HFFc6 (cell line): ENCODE results near the gene FGF1. TPM values are rescaled to one million over a fixed set of nuclear protein-coding genes. Genes with fewer than 3 reads are reported as not detected.
A peak's percentile ranks its signal among the peaks of the same experiment; 100 is the strongest.

ENCODE experiments used
- DNase-seq: peaks from one replicate; pipeline ENCODE4 v3.0.0-alpha.2; 2018
- H3K27ac Mint-ChIP-seq: 2 replicates; pipeline ENCODE4 v1.8.0; 2020; ENCODE audit warnings: mild to moderate bottlenecking, mixed read lengths
- H3K27me3 Mint-ChIP-seq: 2 replicates; pipeline ENCODE4 v1.8.0; 2021; ENCODE audit warnings: mild to moderate bottlenecking, moderate library complexity, mixed read lengths; ENCODE audit not compliant: insufficient read depth
- H3K36me3 Mint-ChIP-seq: 2 replicates; pipeline ENCODE4 v1.8.0; 2021; ENCODE audit warnings: low read depth, mixed read lengths
- H3K4me1 Mint-ChIP-seq: 2 replicates; pipeline ENCODE4 v1.8.0; 2020; ENCODE audit warnings: low read depth, mixed read lengths
- H3K4me3 Mint-ChIP-seq: 2 replicates; pipeline ENCODE4 v1.8.0; 2020; ENCODE audit warnings: mild to moderate bottlenecking, moderate library complexity, mixed read lengths
- H3K9me3 Mint-ChIP-seq: 2 replicates; pipeline ENCODE4 v1.8.0; 2020; ENCODE audit warnings: mild to moderate bottlenecking, mixed read lengths
- total RNA-seq, 6 experiments: library from RNA; stranded (reverse); fragmentation: NEBNext Ultra II Directional; extraction: Animal tissue kit (Norgen Biotek cat#: 25700); gene quantifications; 2 replicates in 1 of 6; 3 replicates in 5 of 6; pipeline ENCODE4 v1.2.3, GENCODE V29; 2021
- TF ChIP-seq, protein P1 (sequence below): fragments of 200-600 bp; sonication (generic); IDR thresholded peaks from 2 replicates; pipeline ENCODE4 v1.5.0; 2021; ENCODE audit warnings: antibody characterized with exemption, mild to moderate bottlenecking

The FGF1 gene
- total RNA-seq, 6 experiments from 2014 or later = 34.2 to 42.4 (median 37.2) TPM

DNA sequence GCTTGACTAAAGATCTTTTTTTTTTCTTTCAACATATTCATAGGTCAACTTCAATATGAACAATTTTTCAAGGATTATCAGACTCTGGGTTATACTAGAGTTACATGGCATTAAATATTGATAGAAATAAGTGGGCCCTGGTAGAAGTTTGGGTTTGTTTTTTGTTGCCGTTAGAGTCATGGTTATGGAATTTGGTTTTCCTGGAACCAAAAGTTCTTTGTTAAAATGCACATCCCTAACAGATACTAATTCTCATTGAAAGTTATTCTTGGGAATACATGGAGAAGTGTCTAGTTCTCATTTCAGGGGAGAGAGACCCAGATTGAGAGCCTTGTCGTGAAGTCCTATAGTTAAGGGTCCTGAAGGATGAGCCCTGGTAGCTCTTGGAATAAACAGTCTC lies 124.9 kb downstream of the FGF1 start:
- no peaks in the 10 kb centered on the region for H3K9me3 Mint-ChIP-seq
- no peaks in the 10 kb centered on the region for H3K36me3 Mint-ChIP-seq
- H3K4me1 Mint-ChIP-seq = peaks cover 10% of the 10 kb centered on the region
- no peaks in the 10 kb centered on the region for H3K27me3 Mint-ChIP-seq
- no peak for DNase-seq
- H3K27ac Mint-ChIP-seq = no peak overlapping the region
- TF ChIP-seq, protein P1, sequence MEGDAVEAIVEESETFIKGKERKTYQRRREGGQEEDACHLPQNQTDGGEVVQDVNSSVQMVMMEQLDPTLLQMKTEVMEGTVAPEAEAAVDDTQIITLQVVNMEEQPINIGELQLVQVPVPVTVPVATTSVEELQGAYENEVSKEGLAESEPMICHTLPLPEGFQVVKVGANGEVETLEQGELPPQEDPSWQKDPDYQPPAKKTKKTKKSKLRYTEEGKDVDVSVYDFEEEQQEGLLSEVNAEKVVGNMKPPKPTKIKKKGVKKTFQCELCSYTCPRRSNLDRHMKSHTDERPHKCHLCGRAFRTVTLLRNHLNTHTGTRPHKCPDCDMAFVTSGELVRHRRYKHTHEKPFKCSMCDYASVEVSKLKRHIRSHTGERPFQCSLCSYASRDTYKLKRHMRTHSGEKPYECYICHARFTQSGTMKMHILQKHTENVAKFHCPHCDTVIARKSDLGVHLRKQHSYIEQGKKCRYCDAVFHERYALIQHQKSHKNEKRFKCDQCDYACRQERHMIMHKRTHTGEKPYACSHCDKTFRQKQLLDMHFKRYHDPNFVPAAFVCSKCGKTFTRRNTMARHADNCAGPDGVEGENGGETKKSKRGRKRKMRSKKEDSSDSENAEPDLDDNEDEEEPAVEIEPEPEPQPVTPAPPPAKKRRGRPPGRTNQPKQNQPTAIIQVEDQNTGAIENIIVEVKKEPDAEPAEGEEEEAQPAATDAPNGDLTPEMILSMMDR = no peak
- H3K4me3 Mint-ChIP-seq = no peak overlapping the region

DNA sequence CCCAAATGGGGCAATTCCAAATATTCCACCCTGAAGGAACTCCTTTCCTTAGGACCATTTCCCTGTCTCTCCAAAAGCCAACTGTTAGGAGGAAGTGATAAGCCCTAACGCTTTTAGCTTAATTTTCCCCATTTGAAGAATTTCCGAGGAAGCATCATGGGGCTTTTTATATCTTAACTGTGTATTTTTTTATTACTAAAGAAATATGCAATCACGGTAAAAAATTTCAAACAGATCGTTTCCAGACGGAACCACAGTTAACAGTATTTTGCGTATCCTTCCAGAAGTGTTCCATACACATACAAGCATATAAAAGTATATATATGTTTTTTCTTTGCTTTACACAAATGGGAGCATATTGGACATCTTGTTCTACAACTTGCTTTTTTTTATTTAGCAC lies 133.8 kb downstream of the FGF1 start:
- H3K27ac Mint-ChIP-seq = peak overlapping the region; percentile 84; the same call in 1 of the 2 replicates
- H3K4me1 Mint-ChIP-seq = peaks cover 45% of the 10 kb centered on the region
- TF ChIP-seq, protein P1 = no peak
- H3K4me3 Mint-ChIP-seq = peak overlapping the region; percentile 84
- no peak for DNase-seq
- no peaks in the 10 kb centered on the region for H3K36me3 Mint-ChIP-seq
- H3K9me3 Mint-ChIP-seq = no peaks in the 10 kb centered on the region
- H3K27me3 Mint-ChIP-seq = peaks cover 2% of the 10 kb centered on the region

DNA sequence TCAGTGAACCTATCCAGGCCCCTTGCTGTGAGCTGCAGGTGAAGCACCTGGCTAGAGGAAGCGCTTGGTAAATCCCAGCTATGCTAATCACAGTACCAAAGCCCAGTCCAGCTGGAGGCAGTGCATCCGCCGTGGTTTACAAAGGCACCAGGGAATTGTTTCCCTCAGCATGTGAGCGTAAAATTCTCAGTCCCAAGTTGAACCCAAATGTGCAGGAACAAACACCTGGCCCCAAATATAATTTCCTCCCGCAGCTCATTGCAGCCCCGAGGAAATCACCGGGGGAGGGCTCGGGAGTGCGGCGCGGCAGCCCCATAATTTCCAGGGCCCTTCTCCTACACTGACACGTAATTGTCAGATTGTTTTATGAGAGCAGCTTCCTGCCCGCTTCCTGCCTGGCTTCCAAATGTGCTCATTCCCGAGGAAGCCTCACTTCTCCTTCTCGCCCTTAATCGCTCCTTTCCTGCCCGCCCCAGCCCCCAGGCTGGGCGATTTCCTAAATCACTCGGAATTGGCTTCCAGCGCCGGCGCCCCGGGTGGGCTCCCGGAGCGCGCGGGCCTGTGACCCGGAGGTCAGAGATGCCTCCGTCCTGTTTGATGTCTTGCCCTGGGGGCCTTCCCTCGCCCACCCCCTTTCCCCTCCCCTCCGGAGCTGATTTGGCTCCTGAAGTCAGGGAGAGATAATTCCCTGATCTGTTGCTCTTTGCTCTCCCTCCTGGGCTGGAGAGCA lies 134.4 kb downstream of the FGF1 start:
- TF ChIP-seq, protein P1 = no peak
- Mint-ChIP-seq H3K4me3 (peak overlapping the region; percentile 84), H3K9me3 (no peaks in the 10 kb centered on the region), H3K36me3 (no peaks in the 10 kb centered on the region), H3K27ac (peak overlapping the region; percentile 84), H3K27me3 (peaks cover 2% of the 10 kb centered on the region), H3K4me1 (peaks cover 45% of the 10 kb centered on the region)
- DNase-seq = peak; percentile 13

DNA sequence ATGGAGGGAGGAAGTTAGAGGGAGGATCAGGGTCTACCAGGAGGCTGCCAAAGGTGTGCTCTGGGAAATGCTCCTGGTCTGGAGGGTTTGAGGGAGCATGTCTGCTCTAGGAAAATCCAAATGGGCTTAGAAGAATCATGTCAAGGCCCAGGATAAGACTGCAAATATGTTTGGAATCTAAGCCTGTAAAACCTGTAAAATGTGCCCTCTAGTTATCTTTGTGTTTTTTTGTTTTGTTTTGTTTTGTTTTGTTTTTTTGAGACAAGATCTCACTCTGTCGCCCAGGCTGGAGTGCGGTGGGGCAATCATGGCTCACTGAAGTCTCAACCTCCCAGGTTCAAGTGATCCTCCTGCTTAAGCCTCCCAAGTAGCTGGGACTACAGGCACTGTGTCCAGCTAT lies 135.4 kb downstream of the FGF1 start:
- Mint-ChIP-seq H3K4me1 (peaks cover 55% of the 10 kb centered on the region), H3K27me3 (peaks cover 2% of the 10 kb centered on the region), H3K9me3 (no peaks in the 10 kb centered on the region), H3K4me3 (no peak overlapping the region), H3K27ac (no peak overlapping the region), H3K36me3 (no peaks in the 10 kb centered on the region)
- DNase-seq = no peak
- TF ChIP-seq, protein P1 = no peak

DNA sequence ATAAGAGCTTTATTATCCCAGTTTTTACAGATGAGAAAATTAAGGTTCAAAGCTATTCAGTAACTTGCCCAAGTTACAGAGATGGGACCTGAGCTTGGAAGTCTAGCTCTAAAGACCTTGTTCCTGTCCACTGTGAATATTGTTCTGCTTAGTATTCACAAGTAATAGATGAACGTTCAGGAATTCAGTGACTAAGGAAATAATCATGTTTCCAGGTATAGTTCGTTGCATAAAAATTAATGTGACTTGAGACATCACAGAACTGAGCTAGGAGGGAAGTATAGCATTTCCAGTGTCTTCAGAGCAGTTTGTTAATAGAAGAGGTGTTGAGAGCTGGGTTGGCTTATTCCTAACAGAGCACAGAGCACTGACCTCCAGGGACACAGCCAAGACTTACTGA lies 136.1 kb downstream of the FGF1 start:
- peaks cover 61% of the 10 kb centered on the region for H3K4me1 Mint-ChIP-seq
- no peak overlapping the region for H3K4me3 Mint-ChIP-seq
- H3K27me3 Mint-ChIP-seq = peaks cover 2% of the 10 kb centered on the region; the same call in 1 of the 2 replicates
- TF ChIP-seq, protein P1 = no peak
- no peaks in the 10 kb centered on the region for H3K36me3 Mint-ChIP-seq
- DNase-seq = no peak
- H3K27ac Mint-ChIP-seq = no peak overlapping the region
- H3K9me3 Mint-ChIP-seq = no peaks in the 10 kb centered on the region
